Stimulated activated naive CD4-positive, alpha-beta T cell (primary cell): Measurements from ENCODE around the gene PINK1.

Source experiments
- DNase-seq, 6 experiments: peaks; one replicate each; lab custom pipeline; 2025; lab: John Stamatoyannopoulos, UW

Gene PINK1

DNA sequence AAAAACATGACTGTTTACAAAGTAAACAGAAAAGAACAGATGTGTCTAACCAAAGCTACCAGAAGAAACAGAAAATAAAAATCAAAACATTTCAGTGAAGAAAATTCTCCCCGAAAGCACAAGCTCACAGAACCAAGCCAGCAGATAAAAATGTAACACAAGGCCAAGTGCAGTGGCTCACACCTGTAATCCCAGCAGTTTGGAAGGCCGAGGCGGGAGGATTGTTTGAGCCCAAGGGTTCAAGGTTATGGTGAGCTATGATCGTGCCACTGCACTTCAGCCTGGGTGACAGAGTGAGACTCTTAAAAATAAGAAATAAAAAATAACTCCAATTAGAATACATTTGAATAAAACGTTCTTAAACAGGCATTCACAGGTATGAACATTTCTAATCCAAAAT, 47.0 kb downstream of the PINK1 start:
- DNase-seq = no peak

DNA sequence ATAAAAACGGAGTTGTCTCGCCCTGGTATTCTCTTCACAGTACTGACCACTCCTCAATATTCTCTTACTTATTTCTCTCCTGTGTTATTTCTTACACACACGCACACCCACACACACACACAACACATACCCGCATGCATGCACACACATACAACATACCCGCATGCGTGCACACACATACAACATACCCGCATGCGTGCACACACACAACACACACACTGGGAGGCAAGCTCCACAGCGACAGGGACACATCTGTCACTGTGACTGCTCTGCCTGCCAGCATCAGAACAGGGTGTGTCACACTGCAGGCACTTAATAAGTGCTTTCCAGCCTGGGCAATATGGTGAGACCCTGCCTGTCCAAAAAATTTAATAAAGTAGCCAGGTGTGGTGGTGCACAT, 48.7 kb downstream of the PINK1 start:
- no peak for DNase-seq

DNA sequence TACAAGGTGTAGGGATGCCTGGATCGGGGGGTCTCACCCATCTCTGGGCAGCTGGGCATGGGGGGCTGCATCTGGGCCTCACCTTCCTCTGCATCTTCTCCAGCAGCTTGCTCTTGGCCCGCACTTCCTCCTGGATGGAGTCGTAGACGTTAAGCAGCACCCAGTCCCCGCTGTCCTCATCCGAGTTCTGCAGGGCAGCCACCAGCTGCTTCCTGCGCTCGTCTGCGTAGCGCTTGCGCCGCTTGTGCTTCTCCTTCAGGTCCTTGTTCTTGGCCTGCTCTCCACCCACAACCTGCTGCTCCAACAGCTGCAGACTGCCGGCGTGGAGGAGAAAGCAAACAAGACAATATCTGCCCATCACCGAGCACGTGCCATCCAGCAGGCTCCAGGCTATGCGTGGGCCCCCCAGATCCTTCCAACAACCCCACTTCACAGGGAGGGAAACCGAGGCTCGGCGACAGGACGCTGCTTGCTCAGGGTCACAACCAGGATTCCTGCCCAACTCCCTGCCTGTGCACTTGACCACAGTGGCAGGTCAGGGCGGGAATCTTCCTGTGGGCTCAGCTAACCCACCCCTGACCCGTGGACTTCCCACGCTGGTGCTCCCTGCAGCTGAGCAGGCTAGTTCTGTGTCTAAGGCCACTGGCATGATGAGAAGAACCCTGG, 49.4 kb downstream of the PINK1 start:
- DNase-seq = no peak

DNA sequence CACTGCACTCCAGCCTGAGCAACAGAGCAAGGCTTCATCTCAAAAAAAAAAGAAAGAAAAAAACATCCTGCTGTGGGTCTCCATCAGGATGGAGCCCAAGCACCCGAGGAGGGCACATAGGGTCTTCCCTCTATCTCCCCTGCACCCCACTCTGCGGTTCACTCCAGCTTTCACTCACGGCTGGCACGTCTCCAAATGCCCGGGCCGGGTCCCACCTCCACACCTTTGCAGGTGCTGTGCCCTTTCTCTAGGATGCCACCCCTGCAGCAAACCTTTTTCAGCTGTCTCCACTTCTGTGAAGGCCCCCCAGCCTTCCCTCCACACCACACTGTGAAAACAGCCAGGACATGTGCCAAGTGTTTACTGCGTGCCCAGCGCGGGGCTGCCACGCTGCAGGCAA, 50.4 kb downstream of the PINK1 start:
- no peak for DNase-seq

DNA sequence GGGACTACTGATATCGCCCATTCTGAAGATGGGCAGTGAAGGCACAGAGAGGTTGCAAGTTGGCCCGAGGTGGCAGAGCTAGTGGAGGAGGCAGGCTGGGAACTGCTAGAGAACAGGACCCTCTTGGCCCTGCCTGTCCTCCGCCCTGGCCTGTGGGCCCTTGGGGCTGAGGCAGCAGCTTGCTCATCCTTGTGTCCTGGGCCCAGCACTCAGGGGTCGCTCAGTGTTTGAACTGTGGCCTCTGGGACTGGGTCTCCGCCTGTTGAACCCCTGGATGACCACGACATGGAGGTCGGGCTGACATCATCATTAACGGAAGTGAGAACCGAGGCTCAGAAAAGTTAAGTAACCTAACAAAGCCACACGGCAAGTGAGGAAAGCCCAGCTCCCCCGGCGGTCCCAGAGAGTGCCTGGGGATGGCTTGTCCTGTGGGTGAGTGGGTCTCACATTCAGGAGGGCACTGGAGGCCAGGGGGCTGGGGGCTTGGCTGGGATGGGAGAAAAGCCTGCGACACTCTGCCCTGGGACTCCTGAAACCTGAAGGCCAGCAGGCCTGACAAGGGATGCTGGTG, 50.9 kb downstream of the PINK1 start:
- DNase-seq = no peak

DNA sequence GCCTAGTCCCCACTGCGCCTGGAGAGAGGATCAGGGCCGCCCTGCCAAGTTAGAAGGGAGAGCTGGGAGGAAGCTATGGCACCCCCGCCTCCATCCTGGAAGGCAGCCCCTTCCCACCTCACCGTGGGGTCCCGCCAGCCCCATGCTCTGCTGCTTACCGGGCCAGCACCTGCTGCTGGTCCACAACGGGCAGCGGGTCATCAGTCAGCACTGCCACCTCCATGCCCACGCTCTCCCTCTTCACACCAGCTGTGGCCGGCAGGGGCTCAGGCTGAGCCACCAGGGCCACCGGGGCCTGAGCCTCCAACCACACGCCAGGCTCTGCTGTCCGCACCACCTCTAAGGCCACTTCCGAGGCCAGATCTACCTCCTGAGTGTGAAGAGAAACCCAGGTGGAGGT, 51.4 kb downstream of the PINK1 start:
- DNase-seq = no peak

DNA sequence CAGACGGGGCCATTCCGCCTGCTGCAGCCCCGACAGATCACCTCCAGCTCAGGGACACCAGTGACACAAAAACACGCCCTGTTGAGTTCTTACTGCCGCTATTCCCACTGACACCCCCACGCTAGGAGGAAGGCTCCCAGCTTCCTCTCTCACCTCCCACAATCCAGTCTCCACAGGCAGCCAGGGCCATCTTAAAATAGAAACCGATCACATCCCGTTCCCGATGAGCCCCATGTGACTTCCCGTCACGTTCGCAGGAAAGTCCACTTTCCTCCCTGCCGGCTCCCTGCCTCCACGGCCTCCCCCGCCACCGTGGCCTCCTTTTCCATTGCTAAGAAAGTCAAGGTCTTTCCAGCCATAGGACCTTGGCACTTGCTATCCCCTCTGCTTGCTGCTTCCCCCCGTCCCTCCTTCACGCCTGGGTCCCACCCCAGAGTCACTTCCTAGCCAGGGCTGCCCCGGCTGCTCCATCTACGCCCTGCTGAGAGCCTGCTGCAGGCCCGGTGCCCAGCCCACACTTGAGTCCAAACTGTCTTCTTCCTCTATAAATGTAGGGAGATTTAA, 51.9 kb downstream of the PINK1 start:
- DNase-seq = no peak

DNA sequence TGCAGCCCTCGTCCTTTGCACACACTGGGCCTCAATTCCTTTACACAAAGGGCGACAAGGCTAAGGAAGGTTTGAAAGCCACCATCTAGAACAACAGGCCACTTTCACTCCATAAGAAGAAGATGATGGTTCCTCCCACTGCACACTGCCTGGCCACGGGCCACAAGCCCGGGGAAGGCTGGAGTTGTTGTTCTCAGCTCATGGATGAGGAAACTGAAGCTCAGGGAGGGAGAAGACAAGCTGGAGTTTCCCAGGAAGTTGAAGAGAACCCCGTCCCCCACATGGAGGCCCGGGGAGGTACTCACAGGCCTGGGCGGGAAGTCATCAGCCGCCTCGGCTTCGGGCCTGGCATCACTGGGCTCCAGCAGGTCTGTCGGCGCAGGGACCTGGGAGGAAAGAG, 52.5 kb downstream of the PINK1 start:
- DNase-seq = no peak

DNA sequence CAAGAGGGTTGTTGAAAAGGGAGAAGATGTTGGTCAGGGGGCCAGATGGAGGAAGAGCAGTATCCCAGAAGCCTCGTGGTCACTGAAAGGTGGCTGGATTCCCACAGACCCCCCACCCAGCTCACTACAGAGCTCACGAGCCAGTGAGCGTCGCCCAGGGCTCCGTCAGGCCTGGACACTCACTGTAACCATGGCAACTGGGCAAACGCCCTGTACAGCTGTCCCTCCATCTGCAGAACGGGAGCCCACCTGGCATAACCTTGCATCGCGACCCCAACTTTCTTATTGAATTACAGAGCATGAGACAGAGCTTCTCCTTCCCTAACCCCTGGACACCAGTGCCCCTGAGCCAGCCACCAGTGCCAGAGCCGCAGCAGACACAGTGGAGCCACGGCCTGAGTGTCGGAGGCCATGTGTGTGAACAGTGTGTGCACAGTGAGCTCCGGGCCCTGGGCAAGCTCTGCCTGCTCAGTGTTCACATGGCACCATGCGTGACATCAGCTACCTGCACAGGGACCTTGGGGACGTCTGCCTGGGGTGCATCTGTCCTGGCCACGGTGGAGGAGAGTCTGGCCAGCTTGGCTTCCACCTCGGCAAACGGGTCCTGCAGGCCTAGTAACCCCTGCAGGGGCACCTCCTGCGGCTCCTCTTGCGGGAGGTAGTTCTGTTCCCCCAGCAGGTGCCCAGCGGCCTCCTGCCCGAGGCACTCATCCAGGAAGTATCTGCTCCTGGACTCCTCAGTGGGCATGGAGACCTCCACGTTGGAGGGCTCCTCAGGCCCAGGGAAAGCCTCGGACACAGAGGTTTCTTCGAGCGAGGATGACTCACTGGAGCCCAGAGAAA, 53.8 kb downstream of the PINK1 start:
- no peak for DNase-seq

DNA sequence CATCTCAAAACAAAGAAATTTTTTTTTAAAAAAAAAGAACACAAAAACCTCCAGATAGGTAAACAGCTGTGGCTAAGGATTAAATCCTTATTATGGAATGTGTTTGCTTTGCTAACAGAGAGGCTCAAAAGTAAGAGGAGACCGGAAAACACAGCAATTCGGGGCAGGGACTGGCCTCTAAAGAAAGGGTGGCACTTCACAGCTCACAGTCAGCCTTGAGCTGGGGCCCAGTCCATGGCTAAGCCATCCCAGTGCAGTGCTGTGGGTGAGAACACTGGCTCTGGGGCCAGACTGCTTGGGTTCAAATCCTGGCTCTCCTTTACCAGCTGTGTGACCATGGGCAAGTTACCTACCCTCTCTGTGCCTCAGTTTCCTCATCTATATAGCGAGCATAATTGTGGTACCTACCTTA, 56.4 kb downstream of the PINK1 start:
- DNase-seq = no peak

DNA sequence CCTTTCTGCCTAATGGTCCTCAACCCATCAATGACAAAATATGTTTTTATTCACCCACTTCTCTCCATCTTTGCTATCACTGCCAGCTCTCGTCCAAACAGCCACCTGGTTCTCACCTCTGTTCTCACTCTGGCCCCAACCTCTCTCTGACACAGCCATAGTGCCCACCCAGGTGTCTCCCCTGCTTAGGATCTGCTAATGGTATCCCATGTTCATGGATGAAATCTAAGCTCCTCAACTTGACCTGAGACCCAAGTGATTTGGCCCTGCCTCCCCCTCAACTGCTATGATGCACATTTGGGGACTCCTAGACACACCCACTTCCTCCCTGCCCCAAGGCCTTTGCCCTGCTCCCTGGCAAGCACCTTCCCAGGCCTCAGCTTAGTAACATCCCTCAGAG, 58.6 kb downstream of the PINK1 start:
- DNase-seq = no peak

DNA sequence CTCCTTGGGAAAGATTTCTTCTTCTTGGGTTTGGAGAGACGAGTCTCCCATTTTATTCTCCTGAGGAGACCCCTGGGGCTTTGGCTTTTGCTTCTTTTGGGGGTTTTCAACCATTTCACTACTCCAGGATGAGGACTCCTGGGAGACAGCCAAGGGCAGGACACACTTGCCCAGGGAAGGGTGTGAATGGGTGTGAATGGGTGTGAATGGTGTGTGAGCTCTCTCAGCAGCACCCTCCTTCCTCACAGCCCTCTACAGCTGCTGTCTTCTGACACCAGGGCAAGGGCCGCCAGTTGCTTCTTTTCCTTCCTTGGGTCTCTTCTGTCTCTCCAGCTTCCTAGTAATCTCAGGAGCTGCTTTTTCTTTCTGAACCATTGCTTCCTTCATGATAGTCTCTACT, 60.4 kb downstream of the PINK1 start:
- no peak for DNase-seq

DNA sequence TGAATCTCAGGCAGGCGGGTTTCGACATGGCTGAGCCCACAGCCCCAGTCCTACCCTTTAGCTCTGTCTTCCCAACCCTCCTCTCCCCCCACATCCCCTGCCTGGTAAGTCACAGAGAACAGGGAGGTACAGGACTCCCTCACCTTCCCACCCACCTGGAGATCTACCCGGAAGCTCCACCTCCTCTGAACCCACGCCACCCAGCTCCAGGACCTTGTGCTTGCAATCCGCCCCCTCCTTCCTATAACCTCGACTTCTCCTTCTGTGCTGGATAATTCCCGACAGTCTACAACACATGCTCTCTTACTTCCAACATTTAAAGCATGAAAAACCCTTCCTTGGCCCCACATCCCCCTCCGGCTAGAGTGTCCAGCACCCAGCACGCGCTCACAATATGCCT, 62.3 kb downstream of the PINK1 start:
- no peak for DNase-seq

DNA sequence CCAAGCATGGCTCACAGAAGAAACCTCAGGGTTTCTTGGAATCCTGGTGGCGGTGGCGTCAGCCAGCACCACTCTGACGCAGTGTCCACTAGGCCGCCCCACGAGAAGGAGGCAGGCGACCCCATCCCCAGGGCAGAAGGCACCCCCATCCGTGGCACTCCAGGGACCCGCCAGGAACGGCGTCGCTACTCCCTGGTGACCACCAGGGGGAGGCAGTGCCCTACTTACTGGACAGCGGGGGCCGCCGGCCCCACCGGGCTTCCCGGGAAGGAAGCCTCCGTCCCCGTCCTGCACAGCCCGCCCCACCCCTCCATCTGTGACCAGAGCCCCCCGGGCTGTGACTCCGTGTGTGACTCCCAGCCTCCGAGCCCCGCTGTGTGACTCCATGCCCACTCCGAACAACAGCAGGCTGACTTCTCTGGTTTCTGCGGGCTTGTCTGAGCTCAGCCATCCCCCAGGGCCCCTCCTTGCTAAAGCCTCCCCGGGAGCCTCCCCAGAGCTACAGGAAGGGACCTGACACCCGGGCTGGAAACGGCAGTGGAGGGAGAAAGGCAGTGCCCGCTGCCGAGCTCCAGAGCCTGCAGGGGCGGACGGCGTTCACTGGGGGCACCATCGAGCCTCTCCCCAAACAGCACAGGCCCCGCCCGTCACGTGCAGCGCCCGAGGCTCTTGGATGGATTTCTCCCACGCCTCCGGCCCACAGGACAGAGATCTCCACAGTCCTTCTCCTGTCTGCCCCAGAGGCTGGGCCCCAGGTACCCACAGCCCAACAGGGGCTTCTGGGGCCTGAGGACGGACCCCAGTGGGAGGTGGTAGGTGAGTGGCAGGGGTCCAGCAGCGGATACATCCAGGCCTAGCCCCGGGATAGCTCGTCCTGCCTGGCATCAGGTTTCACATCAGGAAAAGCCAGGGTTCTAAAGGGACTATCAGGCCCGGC, 63.4 kb downstream of the PINK1 start:
- peak; percentile 46 to 74 (median 60) for DNase-seq

DNA sequence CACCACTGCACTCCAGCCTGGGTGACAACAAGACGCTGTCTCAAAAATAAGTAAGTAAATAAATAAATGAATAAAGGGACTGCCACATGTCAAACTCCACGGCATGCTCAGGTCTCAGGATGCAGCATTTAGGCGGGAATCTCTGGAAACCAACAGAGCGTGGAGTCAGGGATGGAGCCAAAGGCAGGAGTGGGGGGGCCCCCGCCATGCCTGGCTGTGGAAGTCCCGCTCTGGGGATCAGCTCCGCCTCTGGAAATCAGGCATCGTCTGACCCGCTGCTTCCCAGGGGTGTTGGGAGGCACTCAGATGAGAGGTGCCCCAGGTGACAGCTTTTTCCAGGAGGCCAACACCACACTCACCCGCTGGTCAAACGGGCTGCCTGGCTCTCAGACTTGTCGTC, 64.3 kb downstream of the PINK1 start:
- no peak for DNase-seq

DNA sequence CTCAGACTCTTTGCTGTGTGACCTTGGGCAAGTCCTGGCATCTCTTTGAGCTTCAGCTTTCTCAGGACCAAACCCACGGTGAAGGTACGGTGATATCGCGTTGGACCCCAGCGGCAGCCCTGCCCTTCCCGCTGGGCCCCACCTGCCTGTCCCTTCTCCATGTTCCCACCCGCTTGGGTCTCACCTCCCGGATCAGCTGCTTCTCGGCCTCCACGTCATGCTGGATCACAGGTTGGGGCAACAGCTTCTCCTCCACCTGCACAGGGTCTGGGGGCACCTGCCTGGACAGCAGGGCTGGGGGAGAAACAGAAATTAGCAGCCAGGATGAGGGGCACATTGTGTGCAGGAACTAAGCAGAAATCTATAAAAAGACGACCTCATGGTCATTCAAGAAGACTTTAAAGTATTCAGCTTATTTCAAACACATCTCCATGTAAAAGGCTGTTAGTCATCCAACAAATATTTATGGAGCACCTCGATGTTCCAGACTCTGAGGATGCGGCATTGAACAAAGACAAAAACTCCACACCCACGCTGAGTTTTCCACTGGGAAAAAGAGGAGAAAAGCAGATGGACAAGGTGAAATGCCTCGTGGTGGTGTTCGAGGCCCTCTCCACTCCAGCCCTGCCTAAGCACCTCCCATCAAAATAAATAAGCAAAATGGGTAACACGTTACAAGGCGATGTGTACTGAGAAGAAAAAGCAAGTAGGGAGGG, 65.1 kb downstream of the PINK1 start:
- DNase-seq = no peak

DNA sequence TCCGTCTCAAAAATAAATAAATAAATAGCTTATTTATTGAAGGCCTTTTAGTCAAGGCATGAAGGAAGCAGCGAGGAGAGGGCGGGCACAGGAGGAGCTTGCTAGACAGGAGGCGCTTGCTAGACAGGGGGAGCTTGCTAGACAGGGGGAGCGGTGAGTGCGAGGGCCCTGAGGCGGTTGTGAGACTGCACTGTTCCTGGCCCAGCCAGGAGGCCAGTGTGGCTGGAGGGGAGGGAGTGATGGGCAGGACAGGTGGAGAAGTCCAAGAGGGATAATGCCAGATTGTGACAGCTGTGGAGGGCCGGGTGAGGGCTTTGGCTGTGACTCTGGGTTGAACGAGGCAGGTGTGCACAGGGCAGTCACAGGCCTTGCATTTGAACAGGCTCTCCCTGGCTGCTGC, 66.3 kb downstream of the PINK1 start:
- DNase-seq = no peak

DNA sequence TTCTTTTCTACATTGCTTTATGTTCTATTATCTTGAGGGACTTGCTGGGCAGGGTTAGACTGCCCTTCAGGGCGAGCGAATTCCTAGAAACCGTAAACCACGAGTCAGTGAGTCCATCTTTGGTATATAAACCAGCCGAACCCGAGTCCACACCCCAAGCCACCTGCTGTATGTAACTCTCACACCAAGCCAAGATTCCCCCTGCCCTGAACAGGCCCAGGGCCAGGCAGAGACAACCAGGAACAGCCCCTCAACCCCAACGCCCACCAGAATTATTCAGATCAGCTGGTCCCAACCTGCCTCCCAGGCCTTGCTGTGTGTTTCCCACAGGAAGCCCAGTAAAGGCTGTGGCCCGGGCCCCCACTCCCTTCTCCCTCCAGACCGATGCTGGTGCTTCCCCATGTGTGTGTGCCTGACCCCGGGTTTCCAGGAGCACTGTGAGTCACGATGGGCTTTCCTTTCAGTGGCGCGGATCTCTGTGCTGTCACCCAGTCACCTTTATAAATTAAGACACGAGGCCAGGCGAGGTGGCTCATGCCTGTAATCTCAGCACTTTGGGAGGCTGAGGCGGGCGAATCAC, 67.5 kb downstream of the PINK1 start:
- no peak for DNase-seq
